ENCODE data around the gene SLFN13. TPM values are rescaled to one million over a fixed set of nuclear protein-coding genes. Genes with fewer than 3 reads are reported as not detected.
"Not testable (repeated sequence)": the region's sequence is repeated elsewhere in the genome, so short reads cannot be mapped to it uniquely, and the experiment has no call there.

Gene SLFN13
- total RNA-seq, 1 donor from 2014 or later: 9.3 TPM

DNA sequence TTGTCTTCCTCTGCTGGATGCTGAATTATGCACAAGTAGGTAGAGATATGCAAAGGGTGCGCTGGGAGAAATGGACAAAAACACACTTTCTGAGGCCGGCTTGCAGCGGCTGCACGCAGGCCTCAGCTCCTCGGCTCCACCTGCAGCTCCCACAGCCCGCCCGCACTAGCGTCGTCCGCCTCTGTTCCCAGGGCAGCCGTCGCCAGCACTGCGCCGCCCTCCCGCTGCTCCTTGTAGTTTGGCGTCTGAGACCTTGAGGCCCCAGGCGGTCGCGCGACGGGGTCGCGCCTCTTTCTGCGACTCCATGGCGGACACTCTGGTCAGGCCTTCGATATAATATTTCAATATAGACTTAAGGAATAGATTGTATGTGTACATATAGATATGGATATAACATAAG is 41.0 kb downstream of the SLFN13 start:
- Mint-ChIP-seq H3K4me3 (no peak overlapping the region), H3K27me3 (ENCODE audit: low read depth) (no peaks in the 10 kb centered on the region), H3K27ac (ENCODE audit: unreplicated experiment) (no peak overlapping the region), H3K36me3 (ENCODE audit: low read depth) (peaks cover 27% of the 10 kb centered on the region), H3K4me1 (no peaks in the 10 kb centered on the region), H3K9me3 (no peaks in the 10 kb centered on the region)
- TF ChIP-seq CTCF (conservative IDR thresholded peaks at IDR 0.05): no peak
- no peak for DNase-seq (ENCODE audit: low read depth, low spot score)

DNA sequence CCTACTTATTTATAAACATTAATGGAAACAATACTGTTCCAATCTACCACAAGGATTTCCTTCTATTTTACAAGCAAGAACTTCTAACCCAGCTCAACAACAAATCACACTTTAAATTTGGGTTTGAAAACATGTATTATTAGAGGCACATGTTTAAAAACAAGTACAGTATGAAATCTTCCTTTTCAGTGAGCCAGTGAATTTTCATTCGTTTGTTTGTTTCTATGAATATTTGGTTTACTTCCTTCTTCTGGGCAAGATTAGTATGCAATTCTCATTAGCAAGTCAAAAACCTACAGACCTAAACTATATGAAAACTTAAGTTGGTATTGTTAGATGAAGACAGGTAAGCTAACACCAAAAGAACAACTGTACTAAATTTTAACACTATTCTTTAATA is 42.0 kb downstream of the SLFN13 start:
- H3K4me1 Mint-ChIP-seq: no peaks in the 10 kb centered on the region
- DNase-seq (ENCODE audit: low read depth, low spot score): no peak
- no peak overlapping the region for H3K4me3 Mint-ChIP-seq
- no peaks in the 10 kb centered on the region for H3K9me3 Mint-ChIP-seq
- H3K27me3 Mint-ChIP-seq (ENCODE audit: low read depth): no peaks in the 10 kb centered on the region
- H3K36me3 Mint-ChIP-seq (ENCODE audit: low read depth): peaks cover 35% of the 10 kb centered on the region
- no peak overlapping the region for H3K27ac Mint-ChIP-seq (ENCODE audit: unreplicated experiment)
- no peak for TF ChIP-seq CTCF (conservative IDR thresholded peaks at IDR 0.05)

DNA sequence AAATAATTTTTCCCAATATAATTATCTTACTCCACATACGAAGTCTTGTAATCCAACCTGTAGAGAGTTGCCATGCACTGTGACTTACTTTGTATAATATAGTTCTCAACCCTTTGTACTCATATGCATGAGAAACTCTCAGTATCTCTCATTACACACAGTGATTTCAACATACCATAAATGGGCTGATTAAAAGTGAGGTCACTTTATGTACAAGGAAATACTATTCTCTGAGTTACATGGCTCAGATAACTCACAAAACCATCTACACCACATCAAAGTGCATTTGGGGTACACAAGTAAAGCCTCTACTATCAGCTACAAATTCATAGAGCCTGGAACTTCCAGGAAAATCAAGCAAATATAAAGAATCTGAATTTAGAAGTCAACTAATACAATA is 44.2 kb downstream of the SLFN13 start:
- Mint-ChIP-seq H3K36me3 (ENCODE audit: low read depth) (peaks cover 21% of the 10 kb centered on the region), H3K4me1 (no peaks in the 10 kb centered on the region), H3K27ac (ENCODE audit: unreplicated experiment) (no peak overlapping the region), H3K27me3 (ENCODE audit: low read depth) (no peaks in the 10 kb centered on the region), H3K9me3 (no peaks in the 10 kb centered on the region), H3K4me3 (no peak overlapping the region)
- no peak for DNase-seq (ENCODE audit: low read depth, low spot score)
- no peak for TF ChIP-seq CTCF (conservative IDR thresholded peaks at IDR 0.05)

DNA sequence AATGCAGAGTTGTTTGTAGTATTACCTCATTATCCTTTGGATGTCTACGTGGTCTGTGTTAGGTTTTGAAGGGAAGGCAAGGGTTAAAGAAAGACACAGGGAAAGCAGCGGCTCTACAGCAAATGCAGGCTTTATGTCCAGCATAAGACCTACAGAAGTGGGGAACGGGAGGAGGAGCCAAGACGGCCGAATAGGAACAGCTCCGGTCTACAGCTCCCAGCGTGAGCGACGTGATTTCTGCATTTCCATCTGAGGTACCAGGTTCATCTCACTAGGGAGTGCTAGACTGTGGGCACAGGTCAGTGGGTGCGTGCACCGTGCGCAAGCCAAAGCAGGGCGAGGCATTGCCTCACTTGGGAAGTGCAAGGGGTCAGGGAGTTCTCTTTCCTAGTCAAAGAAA is 54.8 kb downstream of the SLFN13 start:
- H3K36me3 Mint-ChIP-seq (ENCODE audit: low read depth); H3K4me1 Mint-ChIP-seq; H3K9me3 Mint-ChIP-seq; H3K27me3 Mint-ChIP-seq (ENCODE audit: low read depth); H3K4me3 Mint-ChIP-seq; DNase-seq (ENCODE audit: low read depth, low spot score): not testable (repeated sequence)
- peak overlapping the region; percentile 71 for H3K27ac Mint-ChIP-seq (ENCODE audit: unreplicated experiment)

DNA sequence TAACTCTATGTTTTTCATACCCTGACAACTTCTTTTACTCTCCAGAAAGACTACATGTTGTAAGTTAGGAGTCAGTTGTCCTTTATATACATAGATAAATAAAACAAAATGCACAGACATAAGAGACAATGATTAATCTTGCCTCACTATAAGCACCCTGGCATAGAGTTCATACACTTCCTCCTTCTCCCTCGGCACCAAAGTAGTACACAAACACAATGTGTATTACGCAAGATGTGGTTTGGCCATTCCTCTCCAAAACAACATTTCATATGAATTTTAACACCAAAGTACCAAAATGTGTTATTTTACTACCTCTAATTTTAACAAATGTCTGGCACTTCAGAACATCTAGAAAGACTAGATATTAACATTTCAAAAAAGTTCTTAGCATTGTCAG is 57.9 kb downstream of the SLFN13 start:
- no peak overlapping the region for H3K4me3 Mint-ChIP-seq
- H3K36me3 Mint-ChIP-seq (ENCODE audit: low read depth): peaks cover 8% of the 10 kb centered on the region
- H3K27me3 Mint-ChIP-seq (ENCODE audit: low read depth): peaks cover 17% of the 10 kb centered on the region
- no peak for TF ChIP-seq CTCF (conservative IDR thresholded peaks at IDR 0.05)
- peaks cover 16% of the 10 kb centered on the region for H3K9me3 Mint-ChIP-seq
- no peaks in the 10 kb centered on the region for H3K4me1 Mint-ChIP-seq
- no peak overlapping the region for H3K27ac Mint-ChIP-seq (ENCODE audit: unreplicated experiment)
- no peak for DNase-seq (ENCODE audit: low read depth, low spot score)

DNA sequence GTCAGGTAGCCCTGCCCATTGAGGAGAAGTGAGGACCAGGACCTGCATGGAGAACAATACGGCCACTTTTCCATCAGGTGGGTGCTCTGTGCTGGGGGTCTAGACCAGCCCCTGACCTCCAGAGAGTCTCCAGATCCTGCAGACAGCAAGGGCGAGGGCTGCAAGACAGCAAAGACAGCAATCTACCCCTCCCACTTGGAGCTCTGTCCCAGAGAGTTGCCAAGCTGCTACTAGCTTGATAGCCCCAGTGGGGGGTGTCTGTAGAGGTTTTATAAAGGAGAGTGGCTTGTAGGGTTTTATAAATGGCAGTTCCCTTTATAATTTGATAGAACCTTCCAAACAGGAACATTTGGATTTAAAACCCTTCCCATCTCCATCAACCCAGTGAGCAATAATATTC is 58.4 kb downstream of the SLFN13 start:
- no peak for DNase-seq (ENCODE audit: low read depth, low spot score)
- no peaks in the 10 kb centered on the region for H3K4me1 Mint-ChIP-seq
- TF ChIP-seq CTCF (conservative IDR thresholded peaks at IDR 0.05): no peak
- no peak overlapping the region for H3K27ac Mint-ChIP-seq (ENCODE audit: unreplicated experiment)
- peaks cover 16% of the 10 kb centered on the region for H3K9me3 Mint-ChIP-seq
- peaks cover 8% of the 10 kb centered on the region for H3K36me3 Mint-ChIP-seq (ENCODE audit: low read depth)
- H3K4me3 Mint-ChIP-seq: no peak overlapping the region
- peaks cover 17% of the 10 kb centered on the region for H3K27me3 Mint-ChIP-seq (ENCODE audit: low read depth)

Data from neural crest cell (in vitro differentiated cells).